GM12874 (cell line): Measurements from ENCODE around the gene ANKRD52.
A peak's percentile ranks its signal among the peaks of the same experiment; 100 is the strongest.

Experiments used
- TF ChIP-seq, protein P1 (sequence below): IDR thresholded peaks from 2 replicates; pipeline ENCODE4 v1.5.1; 2011; ENCODE audit warnings: low read depth, mild to moderate bottlenecking, control low read depth, low read length, moderate library complexity; ENCODE audit not compliant: insufficient read depth

Gene ANKRD52

DNA sequence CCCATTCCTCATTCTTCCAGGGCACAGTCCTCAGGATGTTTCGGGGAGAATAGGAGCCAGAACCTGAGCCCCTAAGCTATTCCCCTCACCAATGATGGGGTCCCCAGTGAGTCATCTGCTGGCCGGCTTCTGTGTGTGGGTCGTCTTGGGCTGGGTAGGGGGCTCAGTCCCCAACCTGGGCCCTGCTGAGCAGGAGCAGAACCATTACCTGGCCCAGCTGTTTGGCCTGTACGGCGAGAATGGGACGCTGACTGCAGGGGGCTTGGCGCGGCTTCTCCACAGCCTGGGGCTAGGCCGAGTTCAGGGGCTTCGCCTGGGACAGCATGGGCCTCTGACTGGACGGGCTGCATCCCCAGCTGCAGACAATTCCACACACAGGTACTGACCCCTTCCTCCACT lies 27.0 kb downstream of the ANKRD52 start:
- TF ChIP-seq, protein P1, sequence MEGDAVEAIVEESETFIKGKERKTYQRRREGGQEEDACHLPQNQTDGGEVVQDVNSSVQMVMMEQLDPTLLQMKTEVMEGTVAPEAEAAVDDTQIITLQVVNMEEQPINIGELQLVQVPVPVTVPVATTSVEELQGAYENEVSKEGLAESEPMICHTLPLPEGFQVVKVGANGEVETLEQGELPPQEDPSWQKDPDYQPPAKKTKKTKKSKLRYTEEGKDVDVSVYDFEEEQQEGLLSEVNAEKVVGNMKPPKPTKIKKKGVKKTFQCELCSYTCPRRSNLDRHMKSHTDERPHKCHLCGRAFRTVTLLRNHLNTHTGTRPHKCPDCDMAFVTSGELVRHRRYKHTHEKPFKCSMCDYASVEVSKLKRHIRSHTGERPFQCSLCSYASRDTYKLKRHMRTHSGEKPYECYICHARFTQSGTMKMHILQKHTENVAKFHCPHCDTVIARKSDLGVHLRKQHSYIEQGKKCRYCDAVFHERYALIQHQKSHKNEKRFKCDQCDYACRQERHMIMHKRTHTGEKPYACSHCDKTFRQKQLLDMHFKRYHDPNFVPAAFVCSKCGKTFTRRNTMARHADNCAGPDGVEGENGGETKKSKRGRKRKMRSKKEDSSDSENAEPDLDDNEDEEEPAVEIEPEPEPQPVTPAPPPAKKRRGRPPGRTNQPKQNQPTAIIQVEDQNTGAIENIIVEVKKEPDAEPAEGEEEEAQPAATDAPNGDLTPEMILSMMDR: no peak

GRCh38 chr12:56230432-56231183 lies 27.6 kb downstream of the ANKRD52 start:
- TF ChIP-seq, protein P1: no peak

GRCh38 chr12:56229916-56230431 lies 28.2 kb downstream of the ANKRD52 start, which contains the start of gene SLC39A5:
SLC39A5 (plus strand) TSS chr12:56230051; CDS start chr12:56231275, 1,224 bp downstream.
- TF ChIP-seq, protein P1: no peak

DNA sequence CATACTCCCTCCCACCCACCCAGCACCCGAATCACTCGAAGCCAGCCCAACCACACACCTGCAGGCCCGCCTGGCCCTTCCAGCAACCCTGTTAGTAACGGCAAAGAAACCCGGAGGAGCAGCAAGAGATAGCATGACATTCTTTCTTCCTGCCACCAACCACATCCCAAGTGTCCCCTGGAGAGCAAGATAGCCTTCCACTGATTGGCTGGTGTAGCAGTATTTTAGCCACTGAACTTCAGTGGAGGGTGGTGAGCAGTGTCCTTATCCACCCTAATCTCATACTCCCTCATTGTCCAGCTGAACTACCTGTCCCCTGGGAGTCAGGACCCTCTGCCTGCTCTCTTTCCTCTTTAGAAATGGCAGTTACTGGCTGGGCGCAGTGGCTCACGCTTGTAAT lies 29.1 kb downstream of the ANKRD52 start:
- TF ChIP-seq, protein P1: no peak

- TF ChIP-seq, protein P1: no peak
Measured at GRCh38 chr12:56224954-56225353, 33.2 kb downstream of the ANKRD52 start.

- TF ChIP-seq, protein P1: peak; percentile 84
Measured at GRCh38 chr12:56224102-56224701, 34.0 kb downstream of the ANKRD52 start, which contains the start of gene NABP2. NABP2 (plus strand) TSS chr12:56224342; CDS start chr12:56224857, 515 bp downstream.

- TF ChIP-seq, protein P1: no peak
Measured at GRCh38 chr12:56223571-56224101, 34.5 kb downstream of the ANKRD52 start.
